ENCODE results near the gene CREBZF.
A peak's percentile ranks its signal among the peaks of the same experiment; 100 is the strongest.

CREBZF gene

GRCh38 chr11:85699957-85700741 lies 35.2 kb upstream of the CREBZF start:
- H3K27ac ChIP-seq, result no peak overlapping the region
- TF ChIP-seq, protein P1, sequence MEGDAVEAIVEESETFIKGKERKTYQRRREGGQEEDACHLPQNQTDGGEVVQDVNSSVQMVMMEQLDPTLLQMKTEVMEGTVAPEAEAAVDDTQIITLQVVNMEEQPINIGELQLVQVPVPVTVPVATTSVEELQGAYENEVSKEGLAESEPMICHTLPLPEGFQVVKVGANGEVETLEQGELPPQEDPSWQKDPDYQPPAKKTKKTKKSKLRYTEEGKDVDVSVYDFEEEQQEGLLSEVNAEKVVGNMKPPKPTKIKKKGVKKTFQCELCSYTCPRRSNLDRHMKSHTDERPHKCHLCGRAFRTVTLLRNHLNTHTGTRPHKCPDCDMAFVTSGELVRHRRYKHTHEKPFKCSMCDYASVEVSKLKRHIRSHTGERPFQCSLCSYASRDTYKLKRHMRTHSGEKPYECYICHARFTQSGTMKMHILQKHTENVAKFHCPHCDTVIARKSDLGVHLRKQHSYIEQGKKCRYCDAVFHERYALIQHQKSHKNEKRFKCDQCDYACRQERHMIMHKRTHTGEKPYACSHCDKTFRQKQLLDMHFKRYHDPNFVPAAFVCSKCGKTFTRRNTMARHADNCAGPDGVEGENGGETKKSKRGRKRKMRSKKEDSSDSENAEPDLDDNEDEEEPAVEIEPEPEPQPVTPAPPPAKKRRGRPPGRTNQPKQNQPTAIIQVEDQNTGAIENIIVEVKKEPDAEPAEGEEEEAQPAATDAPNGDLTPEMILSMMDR (IDR thresholded peaks at IDR 0.05), result no peak
- TF ChIP-seq ZFX (IDR thresholded peaks at IDR 0.05; ENCODE audit: borderline replicate concordance), result no peak

DNA sequence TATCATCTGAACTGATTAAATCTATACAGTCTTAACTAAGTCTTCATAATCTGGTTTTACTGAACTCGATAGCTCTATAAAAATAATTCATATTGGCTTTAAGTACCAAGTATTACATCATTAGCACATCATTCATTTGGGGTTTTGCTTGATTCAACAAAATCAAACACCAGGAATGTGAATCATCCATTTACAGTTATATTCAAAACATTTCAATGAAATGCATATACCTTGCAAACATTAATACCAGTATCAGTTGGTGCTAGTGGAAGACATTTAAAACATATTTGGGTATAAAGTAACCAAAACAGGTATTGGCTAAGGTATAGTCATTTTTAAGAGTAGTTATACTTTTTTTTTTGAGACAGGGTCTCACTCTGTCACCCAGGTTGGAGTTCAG lies 33.3 kb upstream of the CREBZF start:
- no peak for TF ChIP-seq ZFX (IDR thresholded peaks at IDR 0.05; ENCODE audit: borderline replicate concordance)
- TF ChIP-seq, protein P1 (IDR thresholded peaks at IDR 0.05), result no peak
- no peak overlapping the region for H3K27ac ChIP-seq

DNA sequence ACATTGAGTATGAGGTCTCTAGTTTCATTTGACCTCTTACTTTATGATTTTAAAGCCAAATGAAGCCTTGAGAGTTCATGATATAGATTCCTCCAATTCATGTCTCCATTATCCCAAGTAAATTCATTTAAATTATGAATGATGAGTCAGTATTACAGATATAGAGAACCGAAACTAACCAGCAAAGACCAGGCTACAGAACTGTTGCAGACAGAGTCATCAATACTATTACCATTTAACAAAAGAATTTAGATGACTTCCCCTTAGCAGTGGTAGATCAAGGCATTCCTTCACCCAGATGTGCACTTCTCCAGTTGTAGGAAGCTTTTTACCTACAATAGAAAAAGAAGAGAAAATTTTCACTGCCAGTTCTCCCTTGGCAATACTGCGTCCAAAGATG lies 32.8 kb upstream of the CREBZF start:
- H3K27ac ChIP-seq, result no peak overlapping the region
- TF ChIP-seq, protein P1 (IDR thresholded peaks at IDR 0.05), result no peak
- TF ChIP-seq ZFX (IDR thresholded peaks at IDR 0.05; ENCODE audit: borderline replicate concordance), result no peak

DNA sequence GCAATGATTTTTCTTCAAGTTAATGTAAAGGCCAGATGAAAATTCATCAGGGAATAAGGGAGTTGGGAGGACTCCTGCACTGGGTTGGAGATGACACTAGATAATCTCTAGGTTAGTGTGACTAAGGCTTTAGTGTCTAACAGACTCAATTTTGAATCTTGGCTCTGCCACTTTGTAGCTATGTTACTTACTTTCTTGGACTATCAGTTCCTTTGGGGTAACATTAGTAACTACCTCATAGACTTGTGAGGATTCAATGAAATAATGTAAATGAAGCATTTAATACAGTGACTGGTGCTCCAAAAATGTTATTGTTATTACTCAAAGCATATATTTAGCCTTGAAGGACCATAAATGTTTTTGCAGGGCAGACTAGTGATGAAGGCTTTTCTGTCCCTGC lies 30.6 kb upstream of the CREBZF start:
- no peak overlapping the region for H3K27ac ChIP-seq
- no peak for TF ChIP-seq ZFX (IDR thresholded peaks at IDR 0.05; ENCODE audit: borderline replicate concordance)
- TF ChIP-seq, protein P1 (IDR thresholded peaks at IDR 0.05), result no peak

DNA sequence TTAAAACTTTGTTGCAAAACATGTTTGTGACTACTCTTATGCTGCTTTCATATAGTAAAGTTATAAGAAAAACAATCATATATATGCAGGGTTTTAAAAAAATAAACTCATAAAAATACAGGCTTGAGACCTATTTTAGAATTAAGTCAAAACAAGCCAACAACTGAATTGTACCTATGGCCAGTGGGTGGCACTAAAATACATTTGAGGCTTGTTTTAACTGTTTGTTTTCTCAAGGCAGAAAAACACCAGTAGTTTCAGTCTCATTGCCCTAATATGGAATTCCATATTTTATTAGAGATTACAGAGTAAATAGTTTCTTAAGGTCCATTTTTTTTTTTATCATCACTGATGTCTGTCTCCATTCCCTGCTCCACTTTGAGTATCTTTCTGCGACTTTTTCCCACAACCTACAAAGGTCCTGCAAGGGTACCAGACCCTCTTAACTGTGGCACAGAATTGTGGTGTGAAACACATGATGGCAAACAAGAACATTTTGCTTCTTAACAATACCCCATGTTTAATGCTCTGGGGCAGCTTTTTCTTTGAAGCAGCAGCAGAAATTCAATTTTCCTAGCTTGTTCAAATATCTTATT lies 29.6 kb upstream of the CREBZF start:
- TF ChIP-seq ZFX (IDR thresholded peaks at IDR 0.05; ENCODE audit: borderline replicate concordance), result no peak
- TF ChIP-seq, protein P1 (IDR thresholded peaks at IDR 0.05), result peak; percentile 69
- no peak overlapping the region for H3K27ac ChIP-seq

DNA sequence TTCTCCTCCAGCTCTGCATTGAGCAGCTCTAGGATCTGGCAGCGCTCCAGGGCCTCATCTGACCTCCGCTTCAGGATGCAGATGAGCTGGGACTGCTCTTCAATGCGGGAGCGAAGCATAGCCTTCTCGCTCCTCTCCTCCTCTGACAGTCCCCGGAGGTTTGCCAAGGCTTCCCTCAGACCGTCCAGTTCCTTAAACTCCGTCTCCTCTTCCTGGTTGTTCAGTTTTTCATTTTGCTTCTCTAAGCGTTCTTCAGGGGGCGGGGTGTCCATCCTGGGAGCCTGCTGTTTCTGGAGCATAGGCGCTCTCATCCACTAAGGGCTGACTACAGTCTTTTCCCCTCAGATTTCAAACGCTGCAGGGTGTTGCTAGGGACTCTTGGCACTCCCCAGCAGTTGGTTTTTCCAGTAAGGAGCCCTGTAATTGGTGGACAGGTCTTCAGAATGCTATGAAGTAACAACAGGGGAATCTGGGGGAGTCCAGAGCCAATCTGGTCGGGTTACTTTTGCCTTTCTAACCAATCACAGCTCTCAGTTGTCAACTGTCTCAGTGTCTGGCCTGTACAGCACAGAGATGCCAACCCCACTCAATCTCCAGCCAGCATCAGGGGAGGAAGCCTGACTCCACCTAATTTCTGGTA lies 21.0 kb upstream of the CREBZF start, which contains the start of gene CCDC89:
CCDC89 (minus strand) TSS at position 376 of the 640 bp plus-strand sequence; CDS start at position 311, 65 bp downstream.
- H3K27ac ChIP-seq, result no peak within 1 kb of the TSS
- TF ChIP-seq, protein P1 (IDR thresholded peaks at IDR 0.05), result no peak
- TF ChIP-seq ZFX (IDR thresholded peaks at IDR 0.05; ENCODE audit: borderline replicate concordance), result no peak
